Measurements from ENCODE around the gene VTI1A.

DNA sequence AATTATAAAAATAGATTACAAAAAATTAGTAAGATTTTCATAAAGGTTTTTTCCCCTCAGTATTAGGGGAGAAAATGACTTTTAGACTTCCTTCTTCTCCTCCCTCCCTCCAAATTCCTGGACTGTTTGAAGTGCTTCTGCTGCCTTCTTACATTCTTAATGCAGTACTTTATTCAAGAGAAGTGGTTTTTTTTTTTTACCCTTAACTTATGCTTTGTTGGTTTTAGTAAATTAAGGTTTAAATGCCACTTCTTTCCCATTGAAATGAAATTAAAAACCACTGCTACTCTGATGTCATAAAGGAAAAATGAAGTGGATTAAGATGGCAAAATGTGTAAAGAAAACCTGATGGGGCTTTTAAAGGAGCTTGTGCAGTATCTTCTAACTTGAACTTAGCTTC lies 140.7 kb downstream of the VTI1A start:
- TF ChIP-seq, protein P1, sequence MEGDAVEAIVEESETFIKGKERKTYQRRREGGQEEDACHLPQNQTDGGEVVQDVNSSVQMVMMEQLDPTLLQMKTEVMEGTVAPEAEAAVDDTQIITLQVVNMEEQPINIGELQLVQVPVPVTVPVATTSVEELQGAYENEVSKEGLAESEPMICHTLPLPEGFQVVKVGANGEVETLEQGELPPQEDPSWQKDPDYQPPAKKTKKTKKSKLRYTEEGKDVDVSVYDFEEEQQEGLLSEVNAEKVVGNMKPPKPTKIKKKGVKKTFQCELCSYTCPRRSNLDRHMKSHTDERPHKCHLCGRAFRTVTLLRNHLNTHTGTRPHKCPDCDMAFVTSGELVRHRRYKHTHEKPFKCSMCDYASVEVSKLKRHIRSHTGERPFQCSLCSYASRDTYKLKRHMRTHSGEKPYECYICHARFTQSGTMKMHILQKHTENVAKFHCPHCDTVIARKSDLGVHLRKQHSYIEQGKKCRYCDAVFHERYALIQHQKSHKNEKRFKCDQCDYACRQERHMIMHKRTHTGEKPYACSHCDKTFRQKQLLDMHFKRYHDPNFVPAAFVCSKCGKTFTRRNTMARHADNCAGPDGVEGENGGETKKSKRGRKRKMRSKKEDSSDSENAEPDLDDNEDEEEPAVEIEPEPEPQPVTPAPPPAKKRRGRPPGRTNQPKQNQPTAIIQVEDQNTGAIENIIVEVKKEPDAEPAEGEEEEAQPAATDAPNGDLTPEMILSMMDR (IDR thresholded peaks at IDR 0.05), result no peak
- TF ChIP-seq POLR2A (IDR thresholded peaks at IDR 0.05), result no peak
